ENCODE results near the gene TLN1. TPM values are rescaled to one million over a fixed set of nuclear protein-coding genes. Genes with fewer than 3 reads are reported as not detected.

TLN1 gene
- polyA plus RNA-seq, 1 donor = 117 TPM

DNA sequence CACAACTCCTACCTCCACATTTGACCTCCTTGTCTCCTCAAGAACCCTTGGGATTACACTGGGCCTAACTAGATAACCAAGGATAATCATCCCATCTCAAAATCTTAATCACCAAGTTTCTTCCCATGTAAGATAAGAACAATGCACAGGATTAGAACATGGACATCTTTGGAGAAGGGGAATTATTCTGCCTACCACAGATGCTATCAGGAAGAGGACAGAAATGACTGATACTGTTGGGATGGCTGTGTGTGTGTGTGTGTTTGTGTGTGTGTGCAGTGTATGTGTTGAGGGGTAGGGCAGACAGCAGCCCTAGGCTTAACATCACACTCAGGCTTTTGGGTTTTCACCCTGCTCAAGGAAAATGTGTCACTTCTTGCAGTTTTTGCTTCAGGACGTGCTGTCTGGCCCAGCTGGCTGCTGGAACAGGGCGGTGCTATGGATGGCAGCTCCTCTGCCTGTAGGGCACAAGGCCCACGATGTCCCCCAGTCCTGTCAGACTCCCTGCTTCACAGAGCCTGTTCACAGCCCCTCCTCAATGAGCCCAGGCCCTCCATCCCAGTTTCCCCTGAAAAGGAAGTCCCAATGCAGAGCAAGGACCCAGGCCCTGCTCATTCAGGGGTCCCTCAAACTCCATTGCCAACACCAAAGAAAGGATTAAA is 50.5 kb downstream of the TLN1 start:
- Histone ChIP-seq H3K4me3 (ENCODE audit: low read length) (no peak overlapping the region), H3K27me3 (ENCODE audit: control insufficient read depth, insufficient read depth, low read length) (peaks cover under 1% of the 10 kb centered on the region), H3K27ac (ENCODE audit: low read length) (no peak overlapping the region), H3K36me3 (ENCODE audit: control insufficient read depth, insufficient read depth, low read length) (peaks cover 35% of the 10 kb centered on the region), H3K9me3 (ENCODE audit: control insufficient read depth, low read depth, low read length) (peaks cover 6% of the 10 kb centered on the region), H3K4me1 (ENCODE audit: control insufficient read depth, insufficient read depth, low read length) (peaks cover under 1% of the 10 kb centered on the region)
- no CpG with 5 or more reads among the region's 3 CpGs for whole genome bisulfite sequencing (ENCODE audit: insufficient coverage, low lambda C conversion rate)
- DNase-seq = no peak

DNA sequence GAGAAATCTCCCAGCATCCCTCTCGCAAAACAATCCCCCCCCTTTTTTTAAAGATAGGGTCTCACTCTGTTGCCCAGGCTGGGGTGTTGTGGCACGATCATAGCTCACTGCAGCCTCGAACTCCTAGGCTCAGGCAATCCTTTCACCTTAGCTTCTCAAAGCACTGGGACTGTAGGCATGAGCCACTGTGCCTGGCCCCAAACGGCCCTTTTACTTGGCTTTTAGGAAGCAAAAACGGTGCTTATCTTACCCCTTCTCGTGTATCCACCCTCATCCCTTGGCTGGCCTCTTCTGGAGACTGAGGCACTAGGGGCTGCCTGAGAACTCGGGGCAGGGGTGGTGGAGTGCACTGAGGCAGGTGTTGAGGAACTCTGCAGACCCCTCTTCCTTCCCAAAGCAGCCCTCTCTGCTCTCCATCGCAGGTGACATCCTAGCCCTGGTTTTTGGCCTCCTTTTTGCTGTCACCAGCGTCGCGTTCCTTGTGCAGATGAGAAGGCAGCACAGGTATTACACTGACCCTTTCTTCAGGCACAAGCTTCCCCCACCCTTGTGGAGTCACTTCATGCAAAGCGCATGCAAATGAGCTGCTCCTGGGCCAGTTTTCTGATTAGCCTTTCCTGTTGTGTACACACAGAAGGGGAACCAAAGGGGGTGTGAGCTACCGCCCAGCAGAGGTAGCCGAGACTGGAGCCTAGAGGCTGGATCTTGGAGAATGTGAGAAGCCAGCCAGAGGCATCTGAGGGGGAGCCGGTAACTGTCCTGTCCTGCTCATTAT is 51.5 kb downstream of the TLN1 start:
- Histone ChIP-seq H3K27me3 (ENCODE audit: control insufficient read depth, insufficient read depth, low read length) (peaks cover 7% of the 10 kb centered on the region), H3K36me3 (ENCODE audit: control insufficient read depth, insufficient read depth, low read length) (peaks cover 32% of the 10 kb centered on the region), H3K27ac (ENCODE audit: low read length) (no peak overlapping the region), H3K4me3 (ENCODE audit: low read length) (no peak overlapping the region), H3K9me3 (ENCODE audit: control insufficient read depth, low read depth, low read length) (peaks cover 4% of the 10 kb centered on the region), H3K4me1 (ENCODE audit: control insufficient read depth, insufficient read depth, low read length) (peaks cover 9% of the 10 kb centered on the region)
- no peak for DNase-seq
- no CpG with 5 or more reads among the region's 15 CpGs for WGBS (ENCODE audit: insufficient coverage, low lambda C conversion rate)

DNA sequence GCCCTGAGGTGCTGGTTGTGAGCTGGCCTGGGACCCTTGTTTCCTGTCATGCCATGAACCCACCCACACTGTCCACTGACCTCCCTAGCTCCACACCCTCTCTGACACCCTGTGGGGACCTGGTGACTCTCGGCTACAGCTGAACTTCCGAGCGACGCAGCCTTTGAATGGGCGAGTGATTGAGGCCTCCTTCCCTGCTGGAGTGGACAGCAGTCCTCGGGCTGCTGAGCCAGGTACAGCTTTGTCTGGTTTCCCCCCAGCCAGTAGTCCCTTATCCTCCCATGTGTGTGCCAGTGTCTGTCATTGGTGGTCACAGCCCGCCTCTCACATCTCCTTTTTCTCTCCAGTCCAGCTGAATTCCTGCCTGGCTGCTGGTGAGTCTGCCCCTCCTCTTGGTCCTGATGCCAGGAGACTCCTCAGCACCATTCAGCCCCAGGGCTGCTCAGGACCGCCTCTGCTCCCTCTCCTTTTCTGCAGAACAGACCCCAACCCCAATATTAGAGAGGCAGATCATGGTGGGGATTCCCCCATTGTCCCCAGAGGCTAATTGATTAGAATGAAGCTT is 52.1 kb downstream of the TLN1 start:
- no peak for DNase-seq
- no peaks in the 10 kb centered on the region for H3K9me3 ChIP-seq (ENCODE audit: control insufficient read depth, low read depth, low read length)

DNA sequence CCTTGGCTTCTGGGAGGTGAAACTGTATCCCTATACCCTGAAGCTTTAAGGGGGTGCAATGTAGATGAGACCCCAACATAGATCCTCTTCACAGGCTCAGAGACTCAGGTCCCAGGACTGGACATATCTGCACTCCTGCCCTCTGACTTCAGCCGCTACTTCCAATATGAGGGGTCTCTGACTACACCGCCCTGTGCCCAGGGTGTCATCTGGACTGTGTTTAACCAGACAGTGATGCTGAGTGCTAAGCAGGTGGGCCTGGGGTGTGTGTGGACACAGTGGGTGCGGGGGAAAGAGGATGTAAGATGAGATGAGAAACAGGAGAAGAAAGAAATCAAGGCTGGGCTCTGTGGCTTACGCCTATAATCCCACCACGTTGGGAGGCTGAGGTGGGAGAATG is 52.9 kb downstream of the TLN1 start:
- no peak overlapping the region for H3K27ac ChIP-seq (ENCODE audit: low read length)
- H3K4me1 ChIP-seq (ENCODE audit: control insufficient read depth, insufficient read depth, low read length) = peaks cover 13% of the 10 kb centered on the region
- 100% methylated on average over 2 of the region's 5 CpGs for WGBS (ENCODE audit: insufficient coverage, low lambda C conversion rate)

More for the DNA sequence above, 52.1 kb downstream of the TLN1 start:
- H3K4me3 ChIP-seq (ENCODE audit: low read length) = no peak overlapping the region
- peaks cover 26% of the 10 kb centered on the region for H3K36me3 ChIP-seq (ENCODE audit: control insufficient read depth, insufficient read depth, low read length)
- H3K27me3 ChIP-seq (ENCODE audit: control insufficient read depth, insufficient read depth, low read length) = peaks cover 7% of the 10 kb centered on the region
- H3K4me1 ChIP-seq (ENCODE audit: control insufficient read depth, insufficient read depth, low read length) = peaks cover 13% of the 10 kb centered on the region
- 67% methylated on average over 1 of the region's 8 CpGs for WGBS (ENCODE audit: insufficient coverage, low lambda C conversion rate)
- no peak overlapping the region for H3K27ac ChIP-seq (ENCODE audit: low read length)

DNA sequence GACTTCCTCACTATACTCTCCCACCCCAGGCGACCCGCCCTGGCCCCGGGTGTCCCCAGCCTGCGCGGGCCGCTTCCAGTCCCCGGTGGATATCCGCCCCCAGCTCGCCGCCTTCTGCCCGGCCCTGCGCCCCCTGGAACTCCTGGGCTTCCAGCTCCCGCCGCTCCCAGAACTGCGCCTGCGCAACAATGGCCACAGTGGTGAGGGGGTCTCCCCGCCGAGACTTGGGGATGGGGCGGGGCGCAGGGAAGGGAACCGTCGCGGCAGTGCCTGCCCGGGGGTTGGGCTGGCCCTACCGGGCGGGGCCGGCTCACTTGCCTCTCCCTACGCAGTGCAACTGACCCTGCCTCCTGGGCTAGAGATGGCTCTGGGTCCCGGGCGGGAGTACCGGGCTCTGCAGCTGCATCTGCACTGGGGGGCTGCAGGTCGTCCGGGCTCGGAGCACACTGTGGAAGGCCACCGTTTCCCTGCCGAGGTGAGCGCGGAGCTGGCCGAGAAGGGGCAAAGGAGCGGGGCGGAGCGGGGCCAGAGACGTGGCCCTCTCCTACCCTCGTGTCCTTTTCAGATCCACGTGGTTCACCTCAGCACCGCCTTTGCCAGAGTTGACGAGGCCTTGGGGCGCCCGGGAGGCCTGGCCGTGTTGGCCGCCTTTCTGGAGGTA is 56.1 kb downstream of the TLN1 start:
- H3K4me3 ChIP-seq (ENCODE audit: low read length) = peak overlapping the region; percentile 55
- H3K36me3 ChIP-seq (ENCODE audit: control insufficient read depth, insufficient read depth, low read length) = no peaks in the 10 kb centered on the region
- peaks cover 7% of the 10 kb centered on the region for H3K27me3 ChIP-seq (ENCODE audit: control insufficient read depth, insufficient read depth, low read length)
- no peak overlapping the region for H3K27ac ChIP-seq (ENCODE audit: low read length)
- H3K4me1 ChIP-seq (ENCODE audit: control insufficient read depth, insufficient read depth, low read length) = peaks cover 13% of the 10 kb centered on the region
- WGBS (ENCODE audit: insufficient coverage, low lambda C conversion rate) = no CpG with 5 or more reads among the region's 51 CpGs
- H3K9me3 ChIP-seq (ENCODE audit: control insufficient read depth, low read depth, low read length) = no peaks in the 10 kb centered on the region
- peak; percentile 47 to 50 for DNase-seq

More for the DNA sequence above, 52.9 kb downstream of the TLN1 start:
- no peak for DNase-seq
- Histone ChIP-seq H3K27me3 (ENCODE audit: control insufficient read depth, insufficient read depth, low read length) (peaks cover 7% of the 10 kb centered on the region), H3K4me3 (ENCODE audit: low read length) (no peak overlapping the region), H3K9me3 (ENCODE audit: control insufficient read depth, low read depth, low read length) (no peaks in the 10 kb centered on the region), H3K36me3 (ENCODE audit: control insufficient read depth, insufficient read depth, low read length) (peaks cover 19% of the 10 kb centered on the region)

DNA sequence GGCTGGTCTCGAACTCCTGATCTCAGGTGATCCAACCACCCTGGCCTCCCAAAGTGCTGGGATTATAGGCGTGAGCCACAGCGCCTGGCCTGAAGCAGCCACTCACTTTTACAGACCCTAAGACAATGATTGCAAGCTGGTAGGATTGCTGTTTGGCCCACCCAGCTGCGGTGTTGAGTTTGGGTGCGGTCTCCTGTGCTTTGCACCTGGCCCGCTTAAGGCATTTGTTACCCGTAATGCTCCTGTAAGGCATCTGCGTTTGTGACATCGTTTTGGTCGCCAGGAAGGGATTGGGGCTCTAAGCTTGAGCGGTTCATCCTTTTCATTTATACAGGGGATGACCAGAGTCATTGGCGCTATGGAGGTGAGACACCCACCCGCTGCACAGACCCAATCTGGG is 56.8 kb downstream of the TLN1 start:
- peaks cover 13% of the 10 kb centered on the region for H3K4me1 ChIP-seq (ENCODE audit: control insufficient read depth, insufficient read depth, low read length)
- WGBS (ENCODE audit: insufficient coverage, low lambda C conversion rate) = no CpG with 5 or more reads among the region's 13 CpGs
- no peak overlapping the region for H3K27ac ChIP-seq (ENCODE audit: low read length)
- no peaks in the 10 kb centered on the region for H3K36me3 ChIP-seq (ENCODE audit: control insufficient read depth, insufficient read depth, low read length)
- H3K27me3 ChIP-seq (ENCODE audit: control insufficient read depth, insufficient read depth, low read length) = peaks cover 7% of the 10 kb centered on the region
- DNase-seq = peak in 1 of 2 donors; percentile 21
- H3K9me3 ChIP-seq (ENCODE audit: control insufficient read depth, low read depth, low read length) = no peaks in the 10 kb centered on the region
- peak overlapping the region; percentile 55 for H3K4me3 ChIP-seq (ENCODE audit: low read length)

DNA sequence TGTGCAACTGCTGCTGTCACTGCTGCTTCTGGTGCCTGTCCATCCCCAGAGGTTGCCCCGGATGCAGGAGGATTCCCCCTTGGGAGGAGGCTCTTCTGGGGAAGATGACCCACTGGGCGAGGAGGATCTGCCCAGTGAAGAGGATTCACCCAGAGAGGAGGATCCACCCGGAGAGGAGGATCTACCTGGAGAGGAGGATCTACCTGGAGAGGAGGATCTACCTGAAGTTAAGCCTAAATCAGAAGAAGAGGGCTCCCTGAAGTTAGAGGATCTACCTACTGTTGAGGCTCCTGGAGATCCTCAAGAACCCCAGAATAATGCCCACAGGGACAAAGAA is 58.0 kb downstream of the TLN1 start:
- H3K4me1 ChIP-seq (ENCODE audit: control insufficient read depth, insufficient read depth, low read length) = peaks cover 23% of the 10 kb centered on the region
- no peak overlapping the region for H3K27ac ChIP-seq (ENCODE audit: low read length)
- no peaks in the 10 kb centered on the region for H3K36me3 ChIP-seq (ENCODE audit: control insufficient read depth, insufficient read depth, low read length)
- no peak for DNase-seq
- no CpG with 5 or more reads among the region's 3 CpGs for WGBS (ENCODE audit: insufficient coverage, low lambda C conversion rate)
- H3K4me3 ChIP-seq (ENCODE audit: low read length) = no peak overlapping the region
- no peaks in the 10 kb centered on the region for H3K9me3 ChIP-seq (ENCODE audit: control insufficient read depth, low read depth, low read length)
- H3K27me3 ChIP-seq (ENCODE audit: control insufficient read depth, insufficient read depth, low read length) = peaks cover 7% of the 10 kb centered on the region

DNA sequence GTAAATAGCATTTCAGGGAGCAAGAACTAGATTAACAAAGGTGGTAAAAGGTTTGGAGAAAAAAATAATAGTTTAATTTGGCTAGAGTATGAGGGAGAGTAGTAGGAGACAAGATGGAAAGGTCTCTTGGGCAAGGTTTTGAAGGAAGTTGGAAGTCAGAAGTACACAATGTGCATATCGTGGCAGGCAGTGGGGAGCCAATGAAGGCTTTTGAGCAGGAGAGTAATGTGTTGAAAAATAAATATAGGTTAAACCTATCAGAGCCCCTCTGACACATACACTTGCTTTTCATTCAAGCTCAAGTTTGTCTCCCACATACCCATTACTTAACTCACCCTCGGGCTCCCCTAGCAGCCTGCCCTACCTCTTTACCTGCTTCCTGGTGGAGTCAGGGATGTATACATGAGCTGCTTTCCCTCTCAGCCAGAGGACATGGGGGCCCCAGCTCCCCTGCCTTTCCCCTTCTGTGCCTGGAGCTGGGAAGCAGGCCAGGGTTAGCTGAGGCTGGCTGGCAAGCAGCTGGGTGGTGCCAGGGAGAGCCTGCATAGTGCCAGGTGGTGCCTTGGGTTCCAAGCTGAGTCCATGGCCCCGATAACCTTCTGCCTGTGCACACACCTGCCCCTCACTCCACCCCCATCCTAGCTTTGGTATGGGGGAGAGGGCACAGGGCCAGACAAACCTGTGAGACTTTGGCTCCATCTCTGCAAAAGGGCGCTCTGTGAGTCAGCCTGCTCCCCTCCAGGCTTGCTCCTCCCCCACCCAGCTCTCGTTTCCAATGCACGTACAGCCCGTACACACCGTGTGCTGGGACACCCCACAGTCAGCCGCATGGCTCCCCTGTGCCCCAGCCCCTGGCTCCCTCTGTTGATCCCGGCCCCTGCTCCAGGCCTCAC is 58.6 kb downstream of the TLN1 start, which contains the start of gene CA9:
CA9 (plus strand) TSS at position 797 of the 893 bp plus-strand sequence; CDS start at position 829, 32 bp downstream.
- H3K27me3 ChIP-seq (ENCODE audit: control insufficient read depth, insufficient read depth, low read length) = peaks cover 7% of the 10 kb centered on the region
- H3K27ac ChIP-seq (ENCODE audit: low read length) = no peak within 1 kb of the TSS
- H3K36me3 ChIP-seq (ENCODE audit: control insufficient read depth, insufficient read depth, low read length) = no peaks in the 10 kb centered on the region
- no peak within 1 kb of the TSS for H3K4me3 ChIP-seq (ENCODE audit: low read length)
- H3K9me3 ChIP-seq (ENCODE audit: control insufficient read depth, low read depth, low read length) = no peaks in the 10 kb centered on the region
- 71% methylated on average over 1 of the region's 10 CpGs for WGBS (ENCODE audit: insufficient coverage, low lambda C conversion rate)
- no peak for DNase-seq
- H3K4me1 ChIP-seq (ENCODE audit: control insufficient read depth, insufficient read depth, low read length) = peaks cover 28% of the 10 kb centered on the region

DNA sequence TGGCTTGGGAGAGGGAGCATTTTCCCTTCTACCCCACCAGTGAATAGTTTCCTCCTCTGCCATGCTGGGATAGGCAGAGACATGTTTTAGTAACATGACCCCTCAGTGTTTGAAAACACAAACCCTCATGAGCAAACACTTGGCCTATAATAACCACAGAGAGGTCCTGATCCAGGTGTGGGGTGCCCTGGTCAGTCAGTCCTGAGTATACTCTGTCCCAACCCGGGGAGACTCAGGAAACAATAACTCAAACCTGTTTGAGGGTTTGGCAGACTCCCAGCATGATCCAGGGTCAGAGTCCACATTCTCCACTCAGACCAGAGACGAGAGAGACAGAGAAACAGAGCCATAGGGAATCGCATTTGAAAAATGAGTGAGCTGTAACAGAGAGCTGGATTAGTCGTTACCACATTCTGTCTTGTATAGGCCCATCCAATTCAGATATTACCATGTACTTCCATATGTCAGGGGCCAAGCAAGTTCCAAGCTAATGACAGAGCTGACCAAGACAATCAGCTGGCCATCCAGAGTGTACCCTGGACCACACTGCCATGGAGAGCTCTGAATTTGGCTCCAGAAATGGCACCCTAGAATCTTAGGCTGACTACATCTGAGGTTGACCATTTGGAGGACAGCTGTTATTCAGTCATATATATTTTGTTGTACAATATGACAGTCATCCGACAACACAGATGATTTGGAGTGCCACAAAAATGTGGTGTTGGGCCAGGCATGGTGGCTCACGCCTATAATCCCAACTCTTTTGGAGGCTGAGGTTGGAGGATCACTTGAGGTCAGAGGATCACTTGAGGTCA is 62.5 kb downstream of the TLN1 start:
- Histone ChIP-seq H3K36me3 (ENCODE audit: control insufficient read depth, insufficient read depth, low read length) (no peaks in the 10 kb centered on the region), H3K4me1 (ENCODE audit: control insufficient read depth, insufficient read depth, low read length) (peaks cover 18% of the 10 kb centered on the region), H3K27ac (ENCODE audit: low read length) (peak overlapping the region; percentile 66), H3K27me3 (ENCODE audit: control insufficient read depth, insufficient read depth, low read length) (no peaks in the 10 kb centered on the region), H3K9me3 (ENCODE audit: control insufficient read depth, low read depth, low read length) (no peaks in the 10 kb centered on the region), H3K4me3 (ENCODE audit: low read length) (no peak overlapping the region)
- DNase-seq = peak; percentile 79 to 87
- WGBS (ENCODE audit: insufficient coverage, low lambda C conversion rate) = no CpG with 5 or more reads among the region's 6 CpGs
